Measurements from ENCODE around the gene BMI1.

The BMI1 gene

GRCh38 chr10:22325272-22326144, 4.6 kb downstream of the BMI1 start:
- no peak overlapping the region for H3K27ac ChIP-seq

GRCh38 chr10:22326145-22326702, 5.3 kb downstream of the BMI1 start:
- Histone ChIP-seq H3K27me3 (ENCODE audit: insufficient read depth, low read depth, severe bottlenecking) (no peaks in the 10 kb centered on the region), H3K9me3 (ENCODE audit: severe bottlenecking) (no peaks in the 10 kb centered on the region), H3K4me3 (ENCODE audit: low read depth, low read length) (no peak overlapping the region), H3K36me3 (peaks cover 12% of the 10 kb centered on the region), H3K27ac (no peak overlapping the region)
- no peak for DNase-seq
- no peak for TF ChIP-seq CTCF (IDR thresholded peaks at IDR 0.05; ENCODE audit: low read depth, low read length)

More at GRCh38 chr10:22325272-22326144, 4.6 kb downstream of the BMI1 start:
- Histone ChIP-seq H3K27me3 (ENCODE audit: insufficient read depth, low read depth, severe bottlenecking) (no peaks in the 10 kb centered on the region), H3K4me3 (ENCODE audit: low read depth, low read length) (no peak overlapping the region), H3K36me3 (peaks cover 12% of the 10 kb centered on the region), H3K9me3 (ENCODE audit: severe bottlenecking) (no peaks in the 10 kb centered on the region)
- no peak for TF ChIP-seq CTCF (IDR thresholded peaks at IDR 0.05; ENCODE audit: low read depth, low read length)
- no peak for DNase-seq

- Histone ChIP-seq H3K27me3 (ENCODE audit: insufficient read depth, low read depth, severe bottlenecking) (no peaks in the 10 kb centered on the region), H3K36me3 (peaks cover 12% of the 10 kb centered on the region), H3K27ac (no peak overlapping the region), H3K9me3 (ENCODE audit: severe bottlenecking) (no peaks in the 10 kb centered on the region), H3K4me3 (ENCODE audit: low read depth, low read length) (no peak overlapping the region)
- DNase-seq, result no peak
- no peak for TF ChIP-seq CTCF (IDR thresholded peaks at IDR 0.05; ENCODE audit: low read depth, low read length)
Observed at GRCh38 chr10:22329150-22329549, 8.3 kb downstream of the BMI1 start.

- Histone ChIP-seq H3K36me3 (peaks cover 4% of the 10 kb centered on the region), H3K27me3 (ENCODE audit: insufficient read depth, low read depth, severe bottlenecking) (no peaks in the 10 kb centered on the region), H3K27ac (no peak overlapping the region), H3K4me3 (ENCODE audit: low read depth, low read length) (no peak overlapping the region), H3K9me3 (ENCODE audit: severe bottlenecking) (no peaks in the 10 kb centered on the region)
- TF ChIP-seq CTCF (IDR thresholded peaks at IDR 0.05; ENCODE audit: low read depth, low read length), result no peak
- DNase-seq, result no peak
Observed at GRCh38 chr10:22332116-22332692, 11.3 kb downstream of the BMI1 start.

- no peak for DNase-seq
- Histone ChIP-seq H3K36me3 (peaks cover 4% of the 10 kb centered on the region), H3K27ac (no peak overlapping the region), H3K9me3 (ENCODE audit: severe bottlenecking) (no peaks in the 10 kb centered on the region), H3K4me3 (ENCODE audit: low read depth, low read length) (no peak overlapping the region), H3K27me3 (ENCODE audit: insufficient read depth, low read depth, severe bottlenecking) (no peaks in the 10 kb centered on the region)
- no peak for TF ChIP-seq CTCF (IDR thresholded peaks at IDR 0.05; ENCODE audit: low read depth, low read length)
Observed at GRCh38 chr10:22333167-22333974, 12.5 kb downstream of the BMI1 start.

All from WERI-Rb-1 (cell line).